Activated naive CD4-positive, alpha-beta T cell treated with anti-CD3 and anti-CD28 coated beads, Interleukin-2, amount 10 ng/mL, durations not matched to agents 7 days and 5 days (primary cell): ENCODE data around the gene ZNF48.

Experiments
- CTCF ChIA-PET: fragments of 350-600 bp; sonication (Branson Sonifier 250); formaldehyde crosslinking; loops from one replicate; lab custom pipeline; 2021; ENCODE audit warnings: antibody characterized with exemption; lab: Charles Lee
- DNase-seq: peaks from one replicate; pipeline ENCODE4 v3.0.0-alpha.2; 2020
- H3K27ac Mint-ChIP-seq: one replicate; pipeline ENCODE4 v1.8.0; 2021; ENCODE audit warnings: mild to moderate bottlenecking, moderate library complexity, mixed read lengths
- H3K27me3 Mint-ChIP-seq: one replicate; pipeline ENCODE4 v1.8.0; 2021; ENCODE audit warnings: mild to moderate bottlenecking, mixed read lengths
- H3K36me3 Mint-ChIP-seq: one replicate; pipeline ENCODE4 v1.8.0; 2021; ENCODE audit warnings: mixed read lengths
- H3K4me1 Mint-ChIP-seq: one replicate; pipeline ENCODE4 v1.8.0; 2021; ENCODE audit warnings: mixed read lengths
- H3K4me3 Mint-ChIP-seq: one replicate; pipeline ENCODE4 v1.8.0; 2021; ENCODE audit warnings: mild to moderate bottlenecking, moderate library complexity, mixed read lengths
- H3K9me3 Mint-ChIP-seq: one replicate; pipeline ENCODE4 v1.8.0; 2021; ENCODE audit warnings: mixed read lengths

The ZNF48 gene

GRCh38 chr16:30416047-30416603, 20.9 kb downstream of the ZNF48 start:
- H3K4me1 Mint-ChIP-seq: peaks cover 38% of the 10 kb centered on the region
- H3K36me3 Mint-ChIP-seq: peaks cover 24% of the 10 kb centered on the region
- DNase-seq: no peak
- H3K27me3 Mint-ChIP-seq: no peaks in the 10 kb centered on the region
- peak overlapping the region; percentile 55 for H3K27ac Mint-ChIP-seq
- no peaks in the 10 kb centered on the region for H3K9me3 Mint-ChIP-seq
- CTCF ChIA-PET: interaction anchor here (0.7 to 1.3 kb wide), 2 partner anchors 182 to 273 kb away, joined by 3 to 4 read pairs; no protein-coding TSS in a partner anchor
- H3K4me3 Mint-ChIP-seq: peak overlapping the region; percentile 3

GRCh38 chr16:30416624-30417528, 21.7 kb downstream of the ZNF48 start:
- CTCF ChIA-PET: interaction anchor here (0.7 to 1.4 kb wide), 5 partner anchors 7 to 274 kb away, joined by 3 to 14 read pairs (median 4); partner anchors contain the start of genes DCTPP1 and ZNF771
- H3K9me3 Mint-ChIP-seq: no peaks in the 10 kb centered on the region
- peak overlapping the region; percentile 45 for H3K4me3 Mint-ChIP-seq
- peaks cover 28% of the 10 kb centered on the region for H3K36me3 Mint-ChIP-seq
- no peak for DNase-seq
- peaks cover 39% of the 10 kb centered on the region for H3K4me1 Mint-ChIP-seq
- no peaks in the 10 kb centered on the region for H3K27me3 Mint-ChIP-seq
- peak overlapping the region; percentile 45 for H3K27ac Mint-ChIP-seq

- Mint-ChIP-seq H3K27ac (peak overlapping the region; percentile 86), H3K27me3 (no peaks in the 10 kb centered on the region), H3K4me1 (peaks cover 35% of the 10 kb centered on the region), H3K36me3 (peaks cover 26% of the 10 kb centered on the region), H3K9me3 (no peaks in the 10 kb centered on the region), H3K4me3 (peak overlapping the region; percentile 59)
- CTCF ChIA-PET: interaction anchor here (0.7 to 1.4 kb wide), 5 partner anchors 8 to 198 kb away, joined by 3 to 14 read pairs (median 4); partner anchors contain the start of genes DCTPP1 and ZNF771
- DNase-seq: peak; percentile 92
Measured at GRCh38 chr16:30417529-30418349, 22.5 kb downstream of the ZNF48 start.

- Mint-ChIP-seq H3K36me3 (peaks cover 27% of the 10 kb centered on the region), H3K4me3 (peak overlapping the region; percentile 59), H3K4me1 (peaks cover 35% of the 10 kb centered on the region), H3K9me3 (no peaks in the 10 kb centered on the region), H3K27ac (peak overlapping the region; percentile 86), H3K27me3 (no peaks in the 10 kb centered on the region)
- CTCF ChIA-PET: interaction anchor here (0.7 to 2.2 kb wide), 6 partner anchors 9 to 197 kb away, joined by 3 to 14 read pairs (median 6); partner anchors contain the start of genes DCTPP1 and ZNF771
- DNase-seq: no peak
Measured at GRCh38 chr16:30418350-30419181, 23.3 kb downstream of the ZNF48 start.

GRCh38 chr16:30421010-30421409, 25.8 kb downstream of the ZNF48 start:
- Mint-ChIP-seq H3K4me1 (peaks cover 34% of the 10 kb centered on the region), H3K27me3 (no peaks in the 10 kb centered on the region), H3K4me3 (no peak overlapping the region), H3K27ac (peak overlapping the region; percentile 6), H3K36me3 (peaks cover 32% of the 10 kb centered on the region), H3K9me3 (no peaks in the 10 kb centered on the region)
- CTCF ChIA-PET: interaction anchor here (0.8 to 1.5 kb wide), 3 partner anchors 9 to 151 kb away, joined by 3 to 5 read pairs (median 4); partner anchors contain the start of gene DCTPP1
- DNase-seq: no peak

- peak overlapping the region; percentile 8 for H3K27ac Mint-ChIP-seq
- no peaks in the 10 kb centered on the region for H3K9me3 Mint-ChIP-seq
- H3K27me3 Mint-ChIP-seq: no peaks in the 10 kb centered on the region
- H3K4me3 Mint-ChIP-seq: peak overlapping the region; percentile 2
- no peak for DNase-seq
- CTCF ChIA-PET: no interaction called here
- H3K4me1 Mint-ChIP-seq: peaks cover 17% of the 10 kb centered on the region
- peaks cover 24% of the 10 kb centered on the region for H3K36me3 Mint-ChIP-seq
Measured at GRCh38 chr16:30428055-30428454, 32.8 kb downstream of the ZNF48 start.

- H3K27ac Mint-ChIP-seq: no peak overlapping the region
- H3K4me1 Mint-ChIP-seq: peaks cover 23% of the 10 kb centered on the region
- peaks cover 19% of the 10 kb centered on the region for H3K36me3 Mint-ChIP-seq
- no peaks in the 10 kb centered on the region for H3K9me3 Mint-ChIP-seq
- no peak overlapping the region for H3K4me3 Mint-ChIP-seq
- CTCF ChIA-PET: interaction anchor here (0.6 to 4.0 kb wide), 44 partner anchors 9 to 337 kb away, joined by 3 to 27 read pairs (median 5); partner anchors contain the start of genes ITGAL, PRR14, SEPHS2 and TBX6
- H3K27me3 Mint-ChIP-seq: no peaks in the 10 kb centered on the region
- DNase-seq: no peak
Measured at GRCh38 chr16:30429418-30429677, 34.1 kb downstream of the ZNF48 start.

GRCh38 chr16:30429678-30430427, 34.6 kb downstream of the ZNF48 start, which contains the start of gene DCTPP1:
Gene DCTPP1 (minus strand): TSS chr16:30430030. CDS start chr16:30429980, 50 bp downstream.
- Mint-ChIP-seq H3K9me3 (no peaks in the 10 kb centered on the region), H3K27ac (no peak within 1 kb of the TSS), H3K4me3 (no peak within 1 kb of the TSS), H3K4me1 (peaks cover 26% of the 10 kb centered on the region), H3K36me3 (peaks cover 16% of the 10 kb centered on the region), H3K27me3 (no peaks in the 10 kb centered on the region)
- DNase-seq: peak; percentile 98
- CTCF ChIA-PET: interaction anchor here (0.6 to 4.0 kb wide), 45 partner anchors 9 to 338 kb away, joined by 3 to 27 read pairs (median 5); partner anchors contain the start of genes ITGAL, PRR14, SEPHS2 and TBX6

GRCh38 chr16:30430428-30430970, 35.3 kb downstream of the ZNF48 start:
- no peak for DNase-seq
- Mint-ChIP-seq H3K9me3 (no peaks in the 10 kb centered on the region), H3K27me3 (no peaks in the 10 kb centered on the region), H3K4me1 (peaks cover 28% of the 10 kb centered on the region), H3K27ac (no peak overlapping the region), H3K36me3 (peaks cover 15% of the 10 kb centered on the region), H3K4me3 (no peak overlapping the region)
- CTCF ChIA-PET: interaction anchor here (0.6 to 4.0 kb wide), 35 partner anchors 9 to 338 kb away, joined by 3 to 27 read pairs (median 6); partner anchors contain the start of genes ITGAL, PRR14, SEPHS2 and TBX6

GRCh38 chr16:30434852-30435251, 39.6 kb downstream of the ZNF48 start:
- Mint-ChIP-seq H3K4me3 (no peak overlapping the region), H3K27me3 (peaks cover 4% of the 10 kb centered on the region), H3K27ac (no peak overlapping the region), H3K9me3 (no peaks in the 10 kb centered on the region), H3K4me1 (peaks cover 15% of the 10 kb centered on the region), H3K36me3 (no peaks in the 10 kb centered on the region)
- no peak for DNase-seq
- CTCF ChIA-PET: interaction anchor here (0.6 to 1.3 kb wide), 2 partner anchors 14 to 311 kb away, joined by 4 to 8 read pairs; no protein-coding TSS in a partner anchor

- CTCF ChIA-PET: interaction anchor here (1.0 kb wide), 1 partner anchor 91 kb away, joined by 3 read pairs; no protein-coding TSS in a partner anchor
- peaks cover 4% of the 10 kb centered on the region for H3K27me3 Mint-ChIP-seq
- H3K27ac Mint-ChIP-seq: no peak overlapping the region
- peaks cover 16% of the 10 kb centered on the region for H3K4me1 Mint-ChIP-seq
- H3K9me3 Mint-ChIP-seq: no peaks in the 10 kb centered on the region
- H3K36me3 Mint-ChIP-seq: peaks cover 2% of the 10 kb centered on the region
- no peak overlapping the region for H3K4me3 Mint-ChIP-seq
- no peak for DNase-seq
Measured at GRCh38 chr16:30437511-30438046, 42.4 kb downstream of the ZNF48 start.

GRCh38 chr16:30438835-30439234, 43.6 kb downstream of the ZNF48 start:
- DNase-seq: no peak
- peaks cover 11% of the 10 kb centered on the region for H3K36me3 Mint-ChIP-seq
- H3K4me3 Mint-ChIP-seq: no peak overlapping the region
- CTCF ChIA-PET: interaction anchor here (1.6 to 1.8 kb wide), 2 partner anchors 9 to 96 kb away, joined by 4 to 5 read pairs; partner anchors contain the start of gene DCTPP1
- peaks cover 23% of the 10 kb centered on the region for H3K4me1 Mint-ChIP-seq
- no peak overlapping the region for H3K27ac Mint-ChIP-seq
- peaks cover 4% of the 10 kb centered on the region for H3K27me3 Mint-ChIP-seq
- no peaks in the 10 kb centered on the region for H3K9me3 Mint-ChIP-seq
